Activated naive CD8-positive, alpha-beta T cell treated with anti-CD3 and anti-CD28 coated beads for 36 hours (primary cell): ENCODE results near the gene SHCBP1L. TPM values are rescaled to one million over a fixed set of nuclear protein-coding genes. Genes with fewer than 3 reads are reported as not detected.
"Not testable (repeated sequence)": the region's sequence is repeated elsewhere in the genome, so short reads cannot be mapped to it uniquely, and the experiment has no call there.

Experiments
- DNase-seq: peaks from one replicate; pipeline ENCODE4 v3.0.0; 2021
- H3K27ac Mint-ChIP-seq: one replicate; pipeline ENCODE4 v1.8.0; 2022; ENCODE audit warnings: mild to moderate bottlenecking, moderate library complexity, mixed read lengths
- H3K27me3 Mint-ChIP-seq: one replicate; pipeline ENCODE4 v1.8.0; 2022; ENCODE audit warnings: mild to moderate bottlenecking, mixed read lengths
- H3K36me3 Mint-ChIP-seq: one replicate; pipeline ENCODE4 v1.8.0; 2021; ENCODE audit warnings: mild to moderate bottlenecking, mixed read lengths
- H3K4me1 Mint-ChIP-seq: one replicate; pipeline ENCODE4 v1.8.0; 2021; ENCODE audit warnings: mixed read lengths
- H3K4me3 Mint-ChIP-seq: one replicate; pipeline ENCODE4 v1.8.0; 2022; ENCODE audit warnings: mild to moderate bottlenecking, moderate library complexity, mixed read lengths
- H3K9me3 Mint-ChIP-seq: one replicate; pipeline ENCODE4 v1.8.0; 2022; ENCODE audit warnings: mixed read lengths
- total RNA-seq, 2 experiments: library from RNA; stranded (reverse); gene quantifications; one replicate each; pipeline ENCODE4 v1.2.3, GENCODE V29; 2021

Gene SHCBP1L
- total RNA-seq, 2 experiments from 2014 or later = not detected

DNA sequence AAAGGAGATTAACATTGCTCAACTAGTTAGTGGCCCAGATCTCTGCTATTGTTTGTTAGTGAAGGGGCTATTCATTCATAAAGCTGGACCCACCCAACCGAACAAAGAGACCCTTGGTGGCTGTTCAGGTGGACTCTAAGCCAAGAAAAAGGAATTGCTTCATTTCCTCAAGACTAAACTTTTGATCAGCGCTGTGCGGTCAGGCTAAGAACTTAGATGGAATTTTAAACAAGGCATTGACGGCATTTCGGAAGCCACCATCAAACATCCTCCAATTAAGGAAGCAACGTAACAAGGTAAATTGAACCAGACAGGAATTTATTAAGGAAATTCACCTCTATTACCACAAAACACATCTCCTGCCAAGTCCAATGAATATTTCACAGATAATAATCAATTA, 19.9 kb upstream of the SHCBP1L start:
- Mint-ChIP-seq H3K27ac (no peak overlapping the region), H3K4me3 (no peak overlapping the region), H3K27me3 (peaks cover 11% of the 10 kb centered on the region), H3K9me3 (no peaks in the 10 kb centered on the region), H3K4me1 (no peaks in the 10 kb centered on the region), H3K36me3 (no peaks in the 10 kb centered on the region)
- DNase-seq = no peak

DNA sequence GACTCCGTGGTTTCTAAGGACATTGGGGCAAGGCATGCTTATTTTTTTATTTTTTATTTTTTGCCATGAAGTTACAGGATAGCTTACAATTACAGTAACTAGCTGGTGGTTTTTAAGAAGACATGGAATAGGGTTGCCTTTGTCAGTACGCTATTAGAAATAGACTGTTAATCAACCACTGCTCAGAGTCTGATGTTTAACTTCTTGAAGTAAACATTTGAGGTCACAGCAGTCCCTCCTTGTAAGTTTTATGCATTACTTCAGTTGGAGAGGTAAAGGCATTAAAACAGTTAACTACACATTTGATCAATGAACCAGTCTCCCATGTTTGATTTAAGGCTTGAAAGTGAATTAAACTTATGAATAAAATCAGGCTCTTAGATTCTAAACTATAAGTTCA, 19.3 kb upstream of the SHCBP1L start:
- H3K4me3 Mint-ChIP-seq = no peak overlapping the region
- H3K27ac Mint-ChIP-seq = no peak overlapping the region
- H3K27me3 Mint-ChIP-seq = peaks cover 11% of the 10 kb centered on the region
- no peaks in the 10 kb centered on the region for H3K4me1 Mint-ChIP-seq
- DNase-seq = no peak
- H3K36me3 Mint-ChIP-seq = no peaks in the 10 kb centered on the region
- no peaks in the 10 kb centered on the region for H3K9me3 Mint-ChIP-seq

DNA sequence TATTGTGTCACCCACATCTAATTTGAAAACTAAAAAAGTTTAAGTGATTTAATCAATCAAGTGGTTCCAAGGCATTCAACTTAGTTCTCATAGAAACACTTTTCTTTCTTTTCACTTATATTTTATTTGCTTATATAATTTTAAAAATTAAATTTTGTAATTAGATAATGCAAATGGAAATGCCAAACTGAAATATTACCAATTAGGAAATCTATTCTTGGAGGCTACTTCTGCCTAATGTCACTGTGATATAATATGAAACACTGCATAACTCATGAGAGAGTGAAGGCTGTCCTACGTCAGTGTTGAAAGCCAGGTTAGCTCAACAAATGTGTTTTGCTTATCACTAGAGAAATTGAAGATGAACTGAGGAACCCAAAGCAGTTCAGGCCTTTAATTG, 18.3 kb upstream of the SHCBP1L start:
- H3K27me3 Mint-ChIP-seq = peaks cover 11% of the 10 kb centered on the region
- H3K27ac Mint-ChIP-seq = no peak overlapping the region
- H3K9me3 Mint-ChIP-seq = no peaks in the 10 kb centered on the region
- no peak overlapping the region for H3K4me3 Mint-ChIP-seq
- H3K36me3 Mint-ChIP-seq = no peaks in the 10 kb centered on the region
- H3K4me1 Mint-ChIP-seq = no peaks in the 10 kb centered on the region
- no peak for DNase-seq

DNA sequence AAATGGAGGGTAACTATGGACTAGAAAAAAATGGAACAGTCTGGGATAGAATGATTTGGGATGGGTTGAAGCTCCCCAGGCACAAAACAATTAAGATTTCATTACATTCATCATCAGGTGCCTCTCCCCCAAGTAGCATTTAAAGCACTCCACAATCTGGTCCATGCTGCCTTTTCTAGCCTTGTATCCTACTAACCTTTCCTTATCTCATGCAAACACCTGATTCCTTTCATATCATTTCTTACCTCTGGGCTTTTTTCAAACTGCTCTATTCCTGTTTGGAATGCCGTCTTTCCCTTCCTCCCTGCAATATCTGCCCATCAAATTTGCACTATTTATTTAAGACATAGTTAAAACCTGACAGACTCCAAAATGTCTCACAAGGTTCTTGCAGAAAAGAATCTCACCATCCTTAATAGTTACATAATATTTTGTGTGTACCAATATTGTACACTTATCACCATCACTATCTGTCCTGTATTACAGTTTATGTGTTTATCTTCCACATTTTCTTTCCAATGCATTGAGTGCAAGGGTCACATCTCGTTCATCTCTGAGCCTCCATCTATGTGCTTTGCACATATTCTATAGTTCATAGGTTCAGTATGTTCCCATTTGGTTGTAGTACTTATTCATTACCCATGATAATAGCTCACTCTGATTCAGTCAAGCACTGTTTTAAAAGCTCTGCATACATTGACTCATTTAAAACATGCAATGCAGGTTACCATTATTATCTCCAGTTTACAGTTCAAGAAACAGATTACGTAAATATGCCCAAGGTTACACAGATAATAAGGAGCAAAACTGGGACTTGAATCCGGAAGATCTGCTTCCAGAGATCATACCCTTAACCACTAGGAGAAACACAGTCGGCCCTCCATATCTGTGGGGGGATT, 16.1 kb upstream of the SHCBP1L start:
- no peaks in the 10 kb centered on the region for H3K9me3 Mint-ChIP-seq

DNA sequence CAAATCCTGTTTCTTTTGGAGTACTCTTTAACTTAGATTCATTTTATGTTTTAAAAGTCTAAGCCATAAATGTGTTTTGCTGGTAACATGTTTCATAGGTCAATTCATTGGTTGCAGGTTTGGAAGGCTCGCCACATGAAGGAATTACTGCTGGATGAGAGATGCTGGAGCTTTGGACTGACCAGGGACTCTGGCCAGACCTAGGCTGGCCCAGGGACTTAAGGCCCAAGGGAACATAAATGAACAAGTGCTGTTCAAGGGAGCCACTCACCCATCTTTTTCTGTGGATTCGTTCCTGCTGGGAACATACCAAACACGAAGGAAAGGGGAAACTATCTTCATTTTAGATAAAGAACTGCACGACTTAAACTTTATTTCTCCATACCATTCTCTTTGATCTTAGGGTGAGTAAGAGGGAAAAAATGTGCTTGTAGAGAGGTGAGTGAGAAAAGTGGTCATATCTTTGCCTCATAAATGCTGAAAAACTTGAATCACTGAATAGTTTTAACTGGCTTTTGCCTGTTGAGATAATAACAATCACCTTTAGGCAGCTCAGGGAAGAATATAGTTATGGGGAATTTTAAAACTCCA, 15.3 kb upstream of the SHCBP1L start:
- peaks cover 14% of the 10 kb centered on the region for H3K27me3 Mint-ChIP-seq
- no peaks in the 10 kb centered on the region for H3K4me1 Mint-ChIP-seq
- no peaks in the 10 kb centered on the region for H3K36me3 Mint-ChIP-seq
- no peak for DNase-seq
- H3K4me3 Mint-ChIP-seq = no peak overlapping the region
- H3K9me3 Mint-ChIP-seq = no peaks in the 10 kb centered on the region
- H3K27ac Mint-ChIP-seq = no peak overlapping the region

More for the DNA sequence above, 16.1 kb upstream of the SHCBP1L start:
- H3K36me3 Mint-ChIP-seq = no peaks in the 10 kb centered on the region
- no peak overlapping the region for H3K27ac Mint-ChIP-seq
- no peak for DNase-seq
- H3K27me3 Mint-ChIP-seq = peaks cover 12% of the 10 kb centered on the region
- no peak overlapping the region for H3K4me3 Mint-ChIP-seq
- no peaks in the 10 kb centered on the region for H3K4me1 Mint-ChIP-seq

DNA sequence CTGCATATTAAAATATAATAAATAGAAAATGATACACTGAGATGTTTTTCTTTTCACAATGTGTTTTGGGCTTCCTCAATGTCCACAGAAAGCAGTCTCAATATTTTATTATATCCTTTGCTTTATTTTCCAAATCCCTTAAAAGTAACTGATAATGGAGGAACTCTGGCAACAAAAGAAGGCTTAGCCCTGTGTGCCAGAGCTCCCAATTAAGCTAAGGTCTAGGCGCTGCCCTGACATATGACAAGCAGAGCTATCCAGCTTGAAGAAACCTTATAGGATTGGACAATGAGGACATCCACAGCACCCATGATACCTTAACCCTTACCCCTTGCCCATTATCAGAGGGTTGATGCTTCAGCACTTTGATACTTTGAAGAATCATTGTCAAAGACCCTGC, 12.9 kb upstream of the SHCBP1L start:
- H3K36me3 Mint-ChIP-seq = no peaks in the 10 kb centered on the region
- H3K27me3 Mint-ChIP-seq = peaks cover 21% of the 10 kb centered on the region
- H3K9me3 Mint-ChIP-seq = no peaks in the 10 kb centered on the region
- no peak for DNase-seq
- no peak overlapping the region for H3K27ac Mint-ChIP-seq
- H3K4me3 Mint-ChIP-seq = no peak overlapping the region
- H3K4me1 Mint-ChIP-seq = peaks cover 3% of the 10 kb centered on the region

DNA sequence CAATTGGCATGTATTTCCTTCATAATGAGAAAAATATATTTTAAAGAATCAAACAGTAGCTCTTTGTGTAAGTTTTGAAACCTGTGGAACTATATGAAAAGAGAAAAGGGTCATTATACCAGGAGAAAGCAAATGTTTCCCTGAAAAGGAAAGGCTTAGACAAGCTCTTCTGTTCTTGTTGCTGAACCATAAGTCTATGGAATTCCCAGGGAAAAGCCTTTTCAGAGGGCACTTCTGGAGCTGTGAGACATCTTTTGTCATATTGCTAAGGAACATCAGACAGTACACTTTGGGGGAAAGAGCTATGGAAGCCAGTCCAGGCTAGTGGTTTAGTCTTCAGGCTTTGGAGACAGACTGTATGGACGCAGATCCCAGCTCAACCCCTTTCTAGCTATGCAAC, 12.1 kb upstream of the SHCBP1L start:
- Mint-ChIP-seq H3K27ac (no peak overlapping the region), H3K36me3 (no peaks in the 10 kb centered on the region), H3K27me3 (peaks cover 21% of the 10 kb centered on the region), H3K9me3 (no peaks in the 10 kb centered on the region), H3K4me3 (no peak overlapping the region), H3K4me1 (peaks cover 3% of the 10 kb centered on the region)
- DNase-seq = no peak

DNA sequence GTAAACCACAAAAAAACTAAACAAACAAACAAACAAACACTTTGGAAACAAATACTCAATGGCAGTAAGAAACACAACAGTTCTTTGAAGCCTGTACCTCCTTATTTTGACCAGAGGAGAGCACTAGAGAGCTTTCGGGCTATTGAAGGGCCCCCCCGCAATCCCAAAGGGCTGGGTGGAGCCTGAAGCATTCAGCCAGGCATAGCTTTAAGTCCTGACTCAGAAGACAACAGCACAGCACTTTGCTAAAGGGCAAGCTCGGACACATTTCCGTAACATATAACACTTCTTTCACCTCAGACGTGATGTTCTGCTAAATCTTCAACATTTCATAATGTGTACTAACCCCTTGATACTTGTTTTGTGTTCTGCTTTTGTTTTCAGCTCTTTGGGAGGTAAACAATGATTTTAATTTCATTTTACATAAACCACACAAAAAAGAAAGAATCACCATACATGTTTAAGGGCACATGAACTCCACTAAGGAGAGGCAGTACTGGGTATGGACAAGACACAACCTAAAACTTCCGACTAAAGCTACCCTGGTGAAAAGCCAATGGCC, 9.7 kb upstream of the SHCBP1L start:
- H3K9me3 Mint-ChIP-seq = no peaks in the 10 kb centered on the region
- H3K4me1 Mint-ChIP-seq = peaks cover 3% of the 10 kb centered on the region
- H3K4me3 Mint-ChIP-seq = no peak overlapping the region
- DNase-seq = peak; percentile 31
- peaks cover 18% of the 10 kb centered on the region for H3K27me3 Mint-ChIP-seq
- no peaks in the 10 kb centered on the region for H3K36me3 Mint-ChIP-seq
- no peak overlapping the region for H3K27ac Mint-ChIP-seq

DNA sequence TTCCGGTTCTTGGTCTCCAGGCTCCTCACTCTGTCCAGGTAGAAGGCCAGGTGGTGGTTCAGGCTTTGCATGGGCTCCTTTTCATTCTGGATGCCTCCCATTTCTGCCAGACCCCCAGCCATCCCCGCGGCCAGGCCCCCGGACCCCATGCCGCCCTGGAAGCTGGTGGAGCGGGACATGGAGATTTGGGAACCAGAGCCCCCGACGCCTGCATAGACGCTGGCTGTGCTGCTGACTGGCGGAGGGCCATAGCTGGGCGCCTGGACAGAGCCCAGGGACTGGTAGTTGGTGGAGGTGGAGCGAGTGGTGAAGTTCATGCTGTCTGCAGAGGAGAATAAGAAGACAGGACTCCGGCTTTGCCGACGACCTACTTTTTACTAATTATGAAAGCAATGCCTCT, 7.1 kb upstream of the SHCBP1L start:
- Mint-ChIP-seq H3K9me3 (no peaks in the 10 kb centered on the region), H3K27me3 (peaks cover 30% of the 10 kb centered on the region), H3K27ac (no peak overlapping the region), H3K4me1 (peaks cover 3% of the 10 kb centered on the region), H3K4me3 (no peak overlapping the region), H3K36me3 (no peaks in the 10 kb centered on the region)
- DNase-seq = no peak

DNA sequence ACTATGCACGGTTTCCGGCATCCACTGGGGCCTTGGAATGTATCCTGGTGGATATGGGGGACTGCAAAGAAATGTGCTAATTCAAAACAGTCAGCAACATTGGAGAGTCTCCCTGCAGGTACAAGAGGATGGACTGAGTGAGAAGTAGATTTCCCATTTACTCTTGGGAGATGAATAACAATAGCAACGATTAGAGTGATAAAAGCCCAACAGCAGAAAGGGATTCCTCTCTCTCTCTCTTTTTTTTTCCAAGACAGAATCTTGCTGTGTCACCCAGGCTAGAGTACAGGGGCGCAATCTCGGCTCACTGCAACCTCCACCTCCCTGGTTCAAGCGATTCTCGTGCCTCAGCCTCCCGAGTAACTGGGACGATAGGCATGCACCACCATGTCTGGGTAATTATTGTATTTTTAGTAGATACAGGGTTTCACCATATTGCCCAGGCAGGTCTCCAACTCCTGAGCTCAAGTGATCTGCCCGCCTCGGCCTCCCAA, 5.0 kb upstream of the SHCBP1L start:
- H3K4me3 Mint-ChIP-seq = no peak overlapping the region
- no peak overlapping the region for H3K27ac Mint-ChIP-seq
- peaks cover 40% of the 10 kb centered on the region for H3K27me3 Mint-ChIP-seq
- H3K9me3 Mint-ChIP-seq = no peaks in the 10 kb centered on the region
- DNase-seq = no peak
- peaks cover 3% of the 10 kb centered on the region for H3K4me1 Mint-ChIP-seq
- H3K36me3 Mint-ChIP-seq = no peaks in the 10 kb centered on the region

DNA sequence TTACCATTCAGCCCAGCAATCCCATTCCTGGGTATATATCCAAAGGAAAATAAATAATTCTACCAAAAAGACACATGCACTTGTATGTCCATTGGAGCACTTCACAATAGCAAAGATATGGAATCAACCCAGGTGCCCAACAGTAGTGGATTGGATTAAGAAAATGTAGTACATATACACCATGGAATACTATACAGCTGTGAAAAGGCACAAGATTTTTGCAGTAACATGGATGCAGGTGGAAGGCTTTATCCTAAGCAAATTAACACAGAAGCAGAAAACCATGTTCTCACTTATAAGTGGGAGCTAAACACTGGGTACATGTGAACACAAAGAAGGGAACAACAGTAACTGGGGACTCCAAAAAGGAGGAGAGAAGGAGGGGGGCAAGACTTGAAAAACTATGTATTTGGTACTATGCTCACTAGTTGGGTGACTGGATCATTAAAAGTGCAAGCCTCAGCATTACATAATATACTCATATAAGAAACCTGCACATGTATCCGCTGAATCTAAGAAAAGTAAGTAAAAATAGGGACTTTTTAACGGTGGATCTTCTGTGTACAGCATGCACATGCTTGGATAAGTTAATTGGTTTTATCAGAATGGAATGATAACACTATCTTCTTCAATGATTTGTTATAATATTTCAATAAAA, 3.9 kb upstream of the SHCBP1L start:
- Mint-ChIP-seq H3K27ac (no peak overlapping the region), H3K4me3 (no peak overlapping the region), H3K27me3 (peaks cover 41% of the 10 kb centered on the region), H3K4me1 (peaks cover 5% of the 10 kb centered on the region), H3K9me3 (no peaks in the 10 kb centered on the region), H3K36me3 (no peaks in the 10 kb centered on the region)
- no peak for DNase-seq

DNA sequence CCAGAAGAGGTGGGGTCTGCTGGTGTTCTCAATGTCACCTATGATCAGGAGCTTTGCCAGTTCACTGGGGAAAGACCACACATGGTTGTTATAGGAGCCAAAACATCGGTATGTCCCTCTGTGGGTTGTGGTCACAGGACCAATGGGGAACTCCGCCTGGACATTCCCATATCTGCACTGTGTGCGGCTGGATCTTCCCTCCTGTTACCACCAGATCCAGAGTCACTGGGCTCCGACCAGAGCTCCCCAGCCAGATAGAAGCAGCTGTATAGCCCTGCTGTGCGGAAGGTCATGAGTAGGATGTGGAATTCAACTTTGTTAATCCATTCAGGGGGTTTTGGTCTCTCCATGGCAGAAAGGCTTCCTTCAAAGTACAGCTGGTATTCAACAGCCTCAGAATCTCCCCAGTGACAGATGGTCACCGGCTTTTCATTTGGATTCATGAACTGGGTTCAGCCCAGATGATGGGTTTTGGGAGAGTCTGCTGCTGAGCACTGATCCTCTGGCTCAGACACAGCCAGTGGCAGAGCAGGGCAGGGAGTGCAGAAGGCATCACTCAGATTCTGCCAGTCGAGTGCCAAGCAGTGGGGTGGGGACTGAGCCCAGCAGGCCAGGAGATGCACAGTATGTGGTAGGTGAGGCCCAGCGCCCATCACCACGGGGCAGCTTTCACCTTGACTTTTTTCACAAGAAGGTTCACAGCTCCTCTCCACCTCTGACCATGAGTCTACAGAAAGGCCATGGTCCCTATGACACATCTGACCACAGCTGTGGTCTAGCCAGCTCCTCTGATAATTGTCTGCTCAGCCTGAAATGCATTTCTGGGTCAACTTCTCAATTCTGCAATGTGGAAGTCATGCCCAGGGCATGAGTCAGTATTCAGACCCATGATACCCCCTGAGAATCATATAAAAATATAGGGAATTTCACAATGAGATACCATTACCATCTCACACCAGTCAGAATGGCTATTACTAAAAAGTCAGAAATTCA, 2.9 kb upstream of the SHCBP1L start:
- Mint-ChIP-seq H3K36me3 (no peaks in the 10 kb centered on the region), H3K4me3 (no peak overlapping the region), H3K9me3 (no peaks in the 10 kb centered on the region), H3K4me1 (peaks cover 5% of the 10 kb centered on the region), H3K27me3 (peaks cover 46% of the 10 kb centered on the region), H3K27ac (no peak overlapping the region)
- no peak for DNase-seq

DNA sequence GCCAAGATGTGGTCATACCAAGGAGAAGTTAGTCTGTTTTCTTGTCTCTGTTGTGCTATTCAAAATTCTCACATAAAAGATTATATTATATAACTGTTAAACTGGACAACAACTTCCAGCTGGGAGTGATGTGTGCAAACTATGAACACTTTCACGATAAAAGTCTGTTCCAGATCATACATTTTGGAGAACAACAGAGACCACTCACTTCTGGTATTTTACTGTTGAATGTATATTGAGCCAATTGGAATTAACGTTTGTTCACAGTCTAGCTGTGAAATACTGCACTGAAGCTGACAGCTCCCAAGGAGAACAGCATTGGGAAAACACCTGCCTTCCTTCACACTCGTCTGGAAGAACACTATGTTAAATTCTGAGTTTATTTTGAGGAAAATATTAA, 860 bp upstream of the SHCBP1L start:
- Mint-ChIP-seq H3K27me3 (peaks cover 53% of the 10 kb centered on the region), H3K4me3 (no peak overlapping the region), H3K9me3 (no peaks in the 10 kb centered on the region), H3K27ac (no peak overlapping the region), H3K4me1 (peaks cover 5% of the 10 kb centered on the region), H3K36me3 (no peaks in the 10 kb centered on the region)
- no peak for DNase-seq

DNA sequence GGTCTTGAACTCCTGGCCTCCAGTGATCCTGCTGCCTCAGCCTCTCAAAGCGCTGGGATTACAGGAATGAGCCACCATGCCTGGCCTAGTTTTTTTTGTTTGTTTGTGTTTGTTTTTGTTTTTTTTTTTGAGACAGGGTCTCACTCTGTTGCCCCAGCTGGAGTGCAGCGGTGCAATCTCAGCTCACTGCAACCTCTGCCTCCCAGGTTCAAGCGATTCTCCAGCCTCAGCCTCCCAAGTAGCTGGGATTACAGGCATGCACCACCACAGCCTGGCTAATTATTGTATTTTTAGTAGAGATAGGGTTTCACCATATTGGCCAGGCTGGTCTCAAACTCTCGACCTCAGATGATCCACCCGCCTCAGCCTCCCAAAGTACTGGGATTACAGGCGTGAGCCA, 9.6 kb downstream of the SHCBP1L start:
- not testable (repeated sequence) for DNase-seq, H3K9me3 Mint-ChIP-seq, H3K4me1 Mint-ChIP-seq

More for the DNA sequence above, 9.6 kb downstream of the SHCBP1L start:
- not testable (repeated sequence) for H3K4me3 Mint-ChIP-seq, H3K36me3 Mint-ChIP-seq, H3K27ac Mint-ChIP-seq
- peaks cover 55% of the 10 kb centered on the region for H3K27me3 Mint-ChIP-seq
